ENCODE measurements around the gene AMBP. TPM values are rescaled to one million over a fixed set of nuclear protein-coding genes. Genes with fewer than 3 reads are reported as not detected.

The AMBP gene
- total RNA-seq, 2 donors from 2014 or later, result 0.68 to 2.9 TPM

GRCh38 chr9:114122136-114123027 is 44.3 kb upstream of the AMBP start:
- peak; percentile 28 for DNase-seq
- no peak overlapping the region for H3K4me3 ChIP-seq (ENCODE audit: low read length)
- no peaks in the 10 kb centered on the region for H3K27me3 ChIP-seq (ENCODE audit: control insufficient read depth, insufficient read depth, low read length, poor library complexity, severe bottlenecking)
- Mint-ChIP-seq H3K36me3 (ENCODE audit: low read depth) (no peaks in the 10 kb centered on the region), H3K4me3 (no peak overlapping the region), H3K9me3 (no peaks in the 10 kb centered on the region), H3K4me1 (peaks cover 43% of the 10 kb centered on the region), H3K27me3 (ENCODE audit: insufficient read depth) (peaks cover 7% of the 10 kb centered on the region), H3K27ac (no peak overlapping the region)
- WGBS, 2 experiments (ENCODE audit: insufficient coverage in 1 of 2, insufficient read length in 1 of 2), result 87 to 91% methylated on average over 7 to 9 of the region's 9 CpGs
- TF ChIP-seq, protein P1, sequence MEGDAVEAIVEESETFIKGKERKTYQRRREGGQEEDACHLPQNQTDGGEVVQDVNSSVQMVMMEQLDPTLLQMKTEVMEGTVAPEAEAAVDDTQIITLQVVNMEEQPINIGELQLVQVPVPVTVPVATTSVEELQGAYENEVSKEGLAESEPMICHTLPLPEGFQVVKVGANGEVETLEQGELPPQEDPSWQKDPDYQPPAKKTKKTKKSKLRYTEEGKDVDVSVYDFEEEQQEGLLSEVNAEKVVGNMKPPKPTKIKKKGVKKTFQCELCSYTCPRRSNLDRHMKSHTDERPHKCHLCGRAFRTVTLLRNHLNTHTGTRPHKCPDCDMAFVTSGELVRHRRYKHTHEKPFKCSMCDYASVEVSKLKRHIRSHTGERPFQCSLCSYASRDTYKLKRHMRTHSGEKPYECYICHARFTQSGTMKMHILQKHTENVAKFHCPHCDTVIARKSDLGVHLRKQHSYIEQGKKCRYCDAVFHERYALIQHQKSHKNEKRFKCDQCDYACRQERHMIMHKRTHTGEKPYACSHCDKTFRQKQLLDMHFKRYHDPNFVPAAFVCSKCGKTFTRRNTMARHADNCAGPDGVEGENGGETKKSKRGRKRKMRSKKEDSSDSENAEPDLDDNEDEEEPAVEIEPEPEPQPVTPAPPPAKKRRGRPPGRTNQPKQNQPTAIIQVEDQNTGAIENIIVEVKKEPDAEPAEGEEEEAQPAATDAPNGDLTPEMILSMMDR (conservative IDR thresholded peaks at IDR 0.05), result no peak
- H3K9me3 ChIP-seq (ENCODE audit: control insufficient read depth, low read length), result no peaks in the 10 kb centered on the region
- H3K9ac ChIP-seq (ENCODE audit: extremely low read depth, low read length, poor library complexity, severe bottlenecking), result no peak overlapping the region
- no peaks in the 10 kb centered on the region for H3K4me1 ChIP-seq (ENCODE audit: control insufficient read depth, insufficient read depth, low read length)
- no peak overlapping the region for H3K27ac ChIP-seq (ENCODE audit: low read depth, low read length)
- H3K36me3 ChIP-seq (ENCODE audit: control insufficient read depth, insufficient read depth, low read length), result no peaks in the 10 kb centered on the region

GRCh38 chr9:114121227-114122135 is 43.4 kb upstream of the AMBP start:
- peaks cover 7% of the 10 kb centered on the region for H3K27me3 Mint-ChIP-seq (ENCODE audit: insufficient read depth)
- DNase-seq, result peak; percentile 25
- H3K27ac Mint-ChIP-seq, result no peak overlapping the region
- no peaks in the 10 kb centered on the region for H3K9me3 Mint-ChIP-seq
- peaks cover 42% of the 10 kb centered on the region for H3K4me1 Mint-ChIP-seq
- Histone ChIP-seq H3K27me3 (ENCODE audit: control insufficient read depth, insufficient read depth, low read length, poor library complexity, severe bottlenecking) (no peaks in the 10 kb centered on the region), H3K36me3 (ENCODE audit: control insufficient read depth, insufficient read depth, low read length) (no peaks in the 10 kb centered on the region), H3K4me3 (ENCODE audit: low read length) (no peak overlapping the region), H3K9me3 (ENCODE audit: control insufficient read depth, low read length) (no peaks in the 10 kb centered on the region), H3K4me1 (ENCODE audit: control insufficient read depth, insufficient read depth, low read length) (no peaks in the 10 kb centered on the region), H3K27ac (ENCODE audit: low read depth, low read length) (no peak overlapping the region), H3K9ac (ENCODE audit: extremely low read depth, low read length, poor library complexity, severe bottlenecking) (no peak overlapping the region)
- H3K36me3 Mint-ChIP-seq (ENCODE audit: low read depth), result no peaks in the 10 kb centered on the region
- H3K4me3 Mint-ChIP-seq, result no peak overlapping the region
- 92 to 94% methylated on average over 9 to 16 of the region's 16 CpGs for WGBS, 2 experiments (ENCODE audit: insufficient coverage in 1 of 2, insufficient read length in 1 of 2)
- TF ChIP-seq, protein P1 (conservative IDR thresholded peaks at IDR 0.05), result no peak

- no peak overlapping the region for H3K4me3 Mint-ChIP-seq
- 81 to 87% methylated on average over 3 to 4 of the region's 4 CpGs for WGBS, 2 experiments (ENCODE audit: insufficient coverage in 1 of 2, insufficient read length in 1 of 2)
- H3K27ac Mint-ChIP-seq, result no peak overlapping the region
These were observed 42.3 kb upstream of the AMBP start for GRCh38 chr9:114120192-114121014.

More at GRCh38 chr9:114120192-114121014, 42.3 kb upstream of the AMBP start:
- TF ChIP-seq, protein P1 (conservative IDR thresholded peaks at IDR 0.05), result no peak
- no peaks in the 10 kb centered on the region for H3K9me3 ChIP-seq (ENCODE audit: control insufficient read depth, low read length)
- Mint-ChIP-seq H3K4me1 (peaks cover 39% of the 10 kb centered on the region), H3K27me3 (ENCODE audit: insufficient read depth) (peaks cover 7% of the 10 kb centered on the region), H3K9me3 (no peaks in the 10 kb centered on the region), H3K36me3 (ENCODE audit: low read depth) (no peaks in the 10 kb centered on the region)
- no peaks in the 10 kb centered on the region for H3K4me1 ChIP-seq (ENCODE audit: control insufficient read depth, insufficient read depth, low read length)
- H3K4me3 ChIP-seq (ENCODE audit: low read length), result no peak overlapping the region
- peak; percentile 26 for DNase-seq
- no peak overlapping the region for H3K9ac ChIP-seq (ENCODE audit: extremely low read depth, low read length, poor library complexity, severe bottlenecking)
- H3K27ac ChIP-seq (ENCODE audit: low read depth, low read length), result no peak overlapping the region
- no peaks in the 10 kb centered on the region for H3K36me3 ChIP-seq (ENCODE audit: control insufficient read depth, insufficient read depth, low read length)
- no peaks in the 10 kb centered on the region for H3K27me3 ChIP-seq (ENCODE audit: control insufficient read depth, insufficient read depth, low read length, poor library complexity, severe bottlenecking)
